AML-193 (cell line): ENCODE measurements around the gene SDHA.
"Not testable (repeated sequence)": the region's sequence is repeated elsewhere in the genome, so short reads cannot be mapped to it uniquely, and the experiment has no call there.

Experiments
- DNase-seq, 2 experiments: peaks; one replicate each; lab custom pipeline; 2025; lab: John Stamatoyannopoulos, UW

Gene SDHA

GRCh38 chr5:198516-199196 lies 19.5 kb upstream of the SDHA start:
- DNase-seq = no peak

GRCh38 chr5:199197-199949 lies 18.7 kb upstream of the SDHA start:
- DNase-seq = no peak

- no peak for DNase-seq
These were observed 18.0 kb upstream of the SDHA start for GRCh38 chr5:199950-200645.

- DNase-seq = no peak
These were observed 17.1 kb upstream of the SDHA start for GRCh38 chr5:200985-201384.

- DNase-seq = no peak
These were observed 16.4 kb upstream of the SDHA start for GRCh38 chr5:201672-202071.

GRCh38 chr5:203246-203930 lies 14.7 kb upstream of the SDHA start:
- no peak for DNase-seq

GRCh38 chr5:204001-204400 lies 14.1 kb upstream of the SDHA start:
- no peak for DNase-seq

GRCh38 chr5:204462-204861 lies 13.7 kb upstream of the SDHA start:
- no peak for DNase-seq

GRCh38 chr5:204966-205670 lies 13.0 kb upstream of the SDHA start:
- no peak for DNase-seq

- no peak for DNase-seq
These were observed 11.7 kb upstream of the SDHA start for GRCh38 chr5:206406-206805.

- no peak for DNase-seq
These were observed 11.1 kb upstream of the SDHA start for GRCh38 chr5:206927-207536.

GRCh38 chr5:207599-207998 lies 10.5 kb upstream of the SDHA start:
- DNase-seq = no peak

- DNase-seq = no peak
These were observed 9.5 kb upstream of the SDHA start for GRCh38 chr5:208449-209114.

GRCh38 chr5:213803-214395 lies 4.2 kb upstream of the SDHA start:
- no peak for DNase-seq

GRCh38 chr5:215256-215655 lies 2.9 kb upstream of the SDHA start:
- not testable (repeated sequence) for DNase-seq

GRCh38 chr5:216076-216475 lies 2.0 kb upstream of the SDHA start:
- DNase-seq = not testable (repeated sequence)

- DNase-seq = peak in 1 of 2 experiments; percentile 1
These were observed 554 bp downstream of the SDHA start for GRCh38 chr5:218457-219291.

GRCh38 chr5:219460-219863 lies 1.3 kb downstream of the SDHA start:
- peak in 1 of 2 experiments; percentile 2 for DNase-seq

- DNase-seq = no peak
These were observed 1.9 kb downstream of the SDHA start for GRCh38 chr5:219991-220390.
